Prostate gland (tissue), 2 donors: Measurements from ENCODE around the gene GABRB3. TPM values are rescaled to one million over a fixed set of nuclear protein-coding genes. Genes with fewer than 3 reads are reported as not detected.

Source experiments
- DNase-seq: peaks from one replicate; pipeline ENCODE4 v3.0.0-alpha.2; 2019; ENCODE audit warnings: low spot score
- H3K27ac ChIP-seq, 2 donors: fragments of 200-600 bp; sonication (generic); 2 replicates each; pipeline ENCODE4 v1.5.1; 2017 to 2019
- H3K27me3 ChIP-seq: fragments of 200-600 bp; sonication (generic); replicated peaks from 2 replicates; pipeline ENCODE4 v1.5.1; 2019; ENCODE audit not compliant: insufficient read depth
- H3K36me3 ChIP-seq, 2 donors: fragments of 200-600 bp; sonication (generic); 1 replicate in 1 of 2; 2 replicates in 1 of 2; pipeline versions ENCODE4 v1.5.1 to v1.8.1; 2017 to 2019
- H3K4me1 ChIP-seq: fragments of 200-600 bp; sonication (generic); replicated peaks from 2 replicates; pipeline ENCODE4 v1.5.1; 2019
- H3K4me3 ChIP-seq, 2 donors: fragments of 200-600 bp; sonication (generic); 2 replicates each; pipeline ENCODE4 v1.5.1; 2017 to 2019
- H3K9me3 ChIP-seq: fragments of 200-600 bp; sonication (generic); 2 replicates; pipeline ENCODE4 v1.5.1; 2017
- CTCF ChIP-seq, 4 experiments: fragments of 200-600 bp in 2 of 4; fragments of 450-650 bp in 2 of 4; sonication (generic) in 2 of 4; IDR thresholded peaks; 1 replicate in 3 of 4; 2 replicates in 1 of 4; pipeline ENCODE4 v1.5.1; 2016 to 2019; ENCODE audit warnings: antibody characterized with exemption in 4 of 4, mild to moderate bottlenecking in 2 of 4, moderate library complexity in 2 of 4
- POLR2A ChIP-seq: fragments of 450-650 bp; IDR thresholded peaks from one replicate; pipeline ENCODE4 v1.6.1; 2016; ENCODE audit warnings: antibody characterized with exemption, mild to moderate bottlenecking
- POLR2AphosphoS5 ChIP-seq: sonication (generic); formaldehyde crosslinking; IDR thresholded peaks from one replicate; pipeline ENCODE4 v1.6.1; 2017; ENCODE audit warnings: antibody characterized with exemption
- WGBS: methylation state at CpG from one replicate; pipeline ENCODE4 v1.1.5; 2018; 5-methylcytosine and 5-hydroxymethylcytosine counted together
- intact Hi-C: fragments of 100-400 bp; cut with DNase I; formaldehyde crosslinking; loops from one replicate; pipeline ENCODE4 v1.14.2; 2022
- total RNA-seq, 2 donors: library from RNA; depleted of rRNA; stranded (reverse); fragments of >200 nt; gene quantifications; one replicate each; pipeline ENCODE4 v1.1.0, GENCODE V29; 2016

GABRB3 gene
- total RNA-seq, 2 donors from 2014 or later = 10.3 to 12.4 TPM

- no peak overlapping the region for H3K27ac ChIP-seq
- H3K4me3 ChIP-seq = no peak overlapping the region
- intact Hi-C loops = no loop called here
- H3K36me3 ChIP-seq = no peaks in the 10 kb centered on the region
- DNase-seq = no peak
- no peaks in the 10 kb centered on the region for H3K4me1 ChIP-seq
- TF ChIP-seq CTCF (IDR thresholded peaks at IDR 0.05) (no peak), POLR2A (no peak), POLR2AphosphoS5 (no peak)
- WGBS = 80% methylated on average over 3 of the region's 3 CpGs
- H3K27me3 ChIP-seq = no peaks in the 10 kb centered on the region
- no peaks in the 10 kb centered on the region for H3K9me3 ChIP-seq
Observed at GRCh38 chr15:26614734-26615133, 158.1 kb downstream of the GABRB3 start.

- TF ChIP-seq POLR2AphosphoS5 = no peak
- no peak for TF ChIP-seq POLR2A
- no peak for TF ChIP-seq CTCF (IDR thresholded peaks at IDR 0.05)
- H3K36me3 ChIP-seq = no peaks in the 10 kb centered on the region
- intact Hi-C loops = no loop called here
- no peaks in the 10 kb centered on the region for H3K9me3 ChIP-seq
- H3K27ac ChIP-seq = no peak overlapping the region
- H3K4me3 ChIP-seq = no peak overlapping the region
- H3K4me1 ChIP-seq = no peaks in the 10 kb centered on the region
- 30% methylated on average over 2 of the region's 2 CpGs for WGBS
- DNase-seq = no peak
- no peaks in the 10 kb centered on the region for H3K27me3 ChIP-seq
Observed at GRCh38 chr15:26598704-26599103, 174.2 kb downstream of the GABRB3 start.

- H3K27me3 ChIP-seq = no peaks in the 10 kb centered on the region
- TF ChIP-seq POLR2AphosphoS5 (no peak), POLR2A (no peak), CTCF (IDR thresholded peaks at IDR 0.05) (no peak)
- intact Hi-C loops = no loop called here
- H3K4me1 ChIP-seq = no peaks in the 10 kb centered on the region
- 35% methylated on average over 2 of the region's 2 CpGs for WGBS
- H3K36me3 ChIP-seq = no peaks in the 10 kb centered on the region
- H3K27ac ChIP-seq = no peak overlapping the region
- H3K9me3 ChIP-seq = no peaks in the 10 kb centered on the region
- no peak overlapping the region for H3K4me3 ChIP-seq
- no peak for DNase-seq
Observed at GRCh38 chr15:26595611-26596010, 177.3 kb downstream of the GABRB3 start.

GRCh38 chr15:26590676-26591075 is 182.2 kb downstream of the GABRB3 start:
- intact Hi-C loops = no loop called here
- no peaks in the 10 kb centered on the region for H3K27me3 ChIP-seq
- H3K4me1 ChIP-seq = no peaks in the 10 kb centered on the region
- H3K27ac ChIP-seq = no peak overlapping the region
- no peak overlapping the region for H3K4me3 ChIP-seq
- H3K9me3 ChIP-seq = no peaks in the 10 kb centered on the region
- WGBS = 73% methylated on average over 2 of the region's 2 CpGs
- no peaks in the 10 kb centered on the region for H3K36me3 ChIP-seq
- TF ChIP-seq POLR2A (no peak), CTCF (IDR thresholded peaks at IDR 0.05) (no peak), POLR2AphosphoS5 (no peak)
- no peak for DNase-seq

- Histone ChIP-seq H3K4me1 (no peaks in the 10 kb centered on the region), H3K27ac (no peak overlapping the region), H3K4me3 (no peak overlapping the region), H3K9me3 (no peaks in the 10 kb centered on the region), H3K27me3 (no peaks in the 10 kb centered on the region), H3K36me3 (no peaks in the 10 kb centered on the region)
- TF ChIP-seq CTCF (IDR thresholded peaks at IDR 0.05) = no peak
- TF ChIP-seq POLR2A = no peak
- no peak for TF ChIP-seq POLR2AphosphoS5
- WGBS = 86% methylated on average over 6 of the region's 6 CpGs
- no peak for DNase-seq
- intact Hi-C loops = no loop called here
Observed at GRCh38 chr15:26582840-26583239, 190.0 kb downstream of the GABRB3 start.
